ENCODE results near the gene RAPGEF1. TPM values are rescaled to one million over a fixed set of nuclear protein-coding genes. Genes with fewer than 3 reads are reported as not detected.

The RAPGEF1 gene
- polyA plus RNA-seq, 1 donor from 2014 or later, result 23.6 TPM

GRCh38 chr9:131731237-131731636 lies 8.6 kb downstream of the RAPGEF1 start:
- Histone ChIP-seq H3K9ac (ENCODE audit: low read length) (no peak overlapping the region), H3K4me3 (ENCODE audit: low read length) (no peak overlapping the region), H3K9me3 (ENCODE audit: low read length) (no peaks in the 10 kb centered on the region), H4K20me1 (ENCODE audit: insufficient read depth) (peaks cover under 1% of the 10 kb centered on the region), H3K4me2 (ENCODE audit: low read length) (no peak overlapping the region), H3K27ac (ENCODE audit: low read length) (no peak overlapping the region), H3K9me2 (ENCODE audit: insufficient read depth, low read length) (no peaks in the 10 kb centered on the region), H3K79me2 (replicated peaks; ENCODE audit: insufficient read depth, low read length) (peaks cover 28% of the 10 kb centered on the region), H3F3A (ENCODE audit: insufficient read depth, low read length, poor library complexity, severe bottlenecking) (no peaks in the 10 kb centered on the region), H3K36me3 (ENCODE audit: insufficient read depth, low read length) (no peaks in the 10 kb centered on the region), H3K27me3 (ENCODE audit: insufficient read depth, low read depth, low read length) (no peaks in the 10 kb centered on the region), H2AFZ (ENCODE audit: low read depth, low read length) (no peak overlapping the region)
- no peak for TF ChIP-seq POLR2AphosphoS5 (IDR thresholded peaks at IDR 0.05)

DNA sequence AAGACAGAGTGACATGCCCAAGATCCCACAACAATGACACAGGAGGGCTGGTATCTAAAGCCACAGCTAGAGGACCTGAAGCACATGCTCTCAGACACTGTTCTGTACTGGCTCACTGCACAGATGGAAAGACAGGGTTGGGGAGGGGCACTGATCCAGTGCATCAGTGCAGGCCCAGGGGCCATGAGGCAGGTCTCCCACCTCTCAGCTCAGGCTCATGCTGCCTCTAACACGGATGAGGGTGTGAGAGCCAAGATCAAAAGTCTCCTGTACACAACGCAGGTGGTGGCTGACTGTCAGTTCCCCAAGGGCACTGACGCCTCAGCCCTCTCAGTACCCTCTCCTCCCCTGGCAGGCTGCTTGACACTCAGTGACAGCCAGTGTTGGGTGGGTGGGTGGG lies 10.9 kb downstream of the RAPGEF1 start:
- Histone ChIP-seq H3K4me2 (ENCODE audit: low read length) (no peak overlapping the region), H3K9me3 (ENCODE audit: low read length) (no peaks in the 10 kb centered on the region), H3K9ac (ENCODE audit: low read length) (no peak overlapping the region)

DNA sequence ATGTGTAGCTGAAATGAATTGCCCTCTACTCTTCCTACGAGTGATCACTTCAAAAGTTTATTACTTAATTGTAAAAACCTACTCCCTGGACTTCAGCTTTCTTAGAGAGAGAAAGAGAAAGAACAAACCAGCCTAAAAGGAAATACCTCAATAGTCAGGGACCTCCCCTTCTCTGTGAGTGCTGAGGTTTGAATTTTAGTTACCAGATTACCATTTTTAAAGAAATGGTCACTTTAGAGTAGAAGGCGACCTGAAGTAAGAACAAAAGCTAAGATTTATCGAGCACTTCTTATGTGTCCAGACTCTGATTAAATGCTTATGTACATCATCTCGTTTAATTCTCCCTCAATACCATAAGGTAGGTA lies 11.3 kb downstream of the RAPGEF1 start:
- Histone ChIP-seq H2AFZ (ENCODE audit: low read depth, low read length) (no peak overlapping the region), H3K4me3 (ENCODE audit: low read length) (no peak overlapping the region), H4K20me1 (ENCODE audit: insufficient read depth) (no peaks in the 10 kb centered on the region), H3K4me2 (ENCODE audit: low read length) (no peak overlapping the region), H3K27me3 (ENCODE audit: insufficient read depth, low read depth, low read length) (no peaks in the 10 kb centered on the region), H3K36me3 (ENCODE audit: insufficient read depth, low read length) (no peaks in the 10 kb centered on the region), H3K9ac (ENCODE audit: low read length) (no peak overlapping the region), H3K27ac (ENCODE audit: low read length) (no peak overlapping the region), H3K79me2 (replicated peaks; ENCODE audit: insufficient read depth, low read length) (peaks cover 14% of the 10 kb centered on the region), H3F3A (ENCODE audit: insufficient read depth, low read length, poor library complexity, severe bottlenecking) (no peaks in the 10 kb centered on the region), H3K9me3 (ENCODE audit: low read length) (no peaks in the 10 kb centered on the region), H3K9me2 (ENCODE audit: insufficient read depth, low read length) (no peaks in the 10 kb centered on the region)
- TF ChIP-seq POLR2AphosphoS5 (IDR thresholded peaks at IDR 0.05) (no peak), RAD21 (conservative IDR thresholded peaks at IDR 0.05) (no peak), SMC3 (conservative IDR thresholded peaks at IDR 0.05; ENCODE audit: poor library complexity) (no peak), REST (IDR thresholded peaks at IDR 0.05; ENCODE audit: borderline replicate concordance) (no peak), MXI1 (conservative IDR thresholded peaks at IDR 0.05; ENCODE audit: poor library complexity, severe bottlenecking) (no peak)
- TF ChIP-seq, protein P1, sequence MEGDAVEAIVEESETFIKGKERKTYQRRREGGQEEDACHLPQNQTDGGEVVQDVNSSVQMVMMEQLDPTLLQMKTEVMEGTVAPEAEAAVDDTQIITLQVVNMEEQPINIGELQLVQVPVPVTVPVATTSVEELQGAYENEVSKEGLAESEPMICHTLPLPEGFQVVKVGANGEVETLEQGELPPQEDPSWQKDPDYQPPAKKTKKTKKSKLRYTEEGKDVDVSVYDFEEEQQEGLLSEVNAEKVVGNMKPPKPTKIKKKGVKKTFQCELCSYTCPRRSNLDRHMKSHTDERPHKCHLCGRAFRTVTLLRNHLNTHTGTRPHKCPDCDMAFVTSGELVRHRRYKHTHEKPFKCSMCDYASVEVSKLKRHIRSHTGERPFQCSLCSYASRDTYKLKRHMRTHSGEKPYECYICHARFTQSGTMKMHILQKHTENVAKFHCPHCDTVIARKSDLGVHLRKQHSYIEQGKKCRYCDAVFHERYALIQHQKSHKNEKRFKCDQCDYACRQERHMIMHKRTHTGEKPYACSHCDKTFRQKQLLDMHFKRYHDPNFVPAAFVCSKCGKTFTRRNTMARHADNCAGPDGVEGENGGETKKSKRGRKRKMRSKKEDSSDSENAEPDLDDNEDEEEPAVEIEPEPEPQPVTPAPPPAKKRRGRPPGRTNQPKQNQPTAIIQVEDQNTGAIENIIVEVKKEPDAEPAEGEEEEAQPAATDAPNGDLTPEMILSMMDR (IDR thresholded peaks at IDR 0.05; ENCODE audit: poor library complexity, severe bottlenecking), result no peak

More for the DNA sequence above, 10.9 kb downstream of the RAPGEF1 start:
- no peak overlapping the region for H3K4me3 ChIP-seq (ENCODE audit: low read length)
- no peak overlapping the region for H2AFZ ChIP-seq (ENCODE audit: low read depth, low read length)
- H3K36me3 ChIP-seq (ENCODE audit: insufficient read depth, low read length), result no peaks in the 10 kb centered on the region
- no peaks in the 10 kb centered on the region for H3K9me2 ChIP-seq (ENCODE audit: insufficient read depth, low read length)
- H3K79me2 ChIP-seq (replicated peaks; ENCODE audit: insufficient read depth, low read length), result peaks cover 18% of the 10 kb centered on the region
- no peak for TF ChIP-seq EZH2 (IDR thresholded peaks at IDR 0.05; ENCODE audit: borderline replicate concordance, insufficient read depth, low read length, poor library complexity, severe bottlenecking)
- no peak for TF ChIP-seq TAF1 (IDR thresholded peaks at IDR 0.05; ENCODE audit: low read depth)
- no peak for TF ChIP-seq SMC3 (conservative IDR thresholded peaks at IDR 0.05; ENCODE audit: poor library complexity)
- TF ChIP-seq, protein P1 (IDR thresholded peaks at IDR 0.05; ENCODE audit: poor library complexity, severe bottlenecking), result no peak
- H4K20me1 ChIP-seq (ENCODE audit: insufficient read depth), result no peaks in the 10 kb centered on the region
- no peak overlapping the region for H3K27ac ChIP-seq (ENCODE audit: low read length)
- no peaks in the 10 kb centered on the region for H3K27me3 ChIP-seq (ENCODE audit: insufficient read depth, low read depth, low read length)
- H3F3A ChIP-seq (ENCODE audit: insufficient read depth, low read length, poor library complexity, severe bottlenecking), result no peaks in the 10 kb centered on the region
